Measurements from ENCODE around the gene ALOX5. TPM values are rescaled to one million over a fixed set of nuclear protein-coding genes. Genes with fewer than 3 reads are reported as not detected.

The ALOX5 gene
- total RNA-seq, 2 experiments from 2014 or later, result 0.56 to 0.60 TPM

DNA sequence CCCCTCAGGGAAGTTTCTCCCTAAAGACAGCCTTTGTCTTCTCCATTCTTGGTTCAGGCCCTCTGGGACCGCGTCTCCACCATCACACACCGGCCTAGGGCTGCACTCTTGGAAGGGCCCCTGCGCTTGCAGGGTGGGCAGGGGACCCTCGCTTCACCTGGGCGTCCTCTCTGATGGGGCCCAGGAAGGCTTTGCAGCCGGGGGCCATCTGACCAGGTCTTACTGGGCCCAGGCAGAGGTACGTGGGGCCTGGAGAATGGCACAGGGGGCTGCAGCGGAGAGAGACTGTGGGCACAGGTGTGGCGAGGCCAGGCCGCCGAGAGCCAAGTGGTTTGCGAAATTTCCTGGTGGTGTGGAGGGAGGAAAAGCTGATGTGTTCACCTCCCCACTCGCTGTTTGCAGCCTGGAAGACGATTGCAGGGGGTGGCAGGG lies 44.4 kb downstream of the ALOX5 start:
- Mint-ChIP-seq H3K27me3 (peaks cover 2% of the 10 kb centered on the region), H3K36me3 (ENCODE audit: low read depth) (peaks cover 2% of the 10 kb centered on the region), H3K4me1 (ENCODE audit: low read depth) (peaks cover 41% of the 10 kb centered on the region), H3K27ac (peak overlapping the region; percentile 98), H3K4me3 (peak overlapping the region; percentile 98), H3K9me3 (no peaks in the 10 kb centered on the region)
- DNase-seq (no peak), ATAC-seq (no peak)
- POLR2A ChIA-PET, result no interaction called here
- intact Hi-C loops (cut with micrococcal nuclease), result no loop called here
- TF ChIP-seq, protein P1, sequence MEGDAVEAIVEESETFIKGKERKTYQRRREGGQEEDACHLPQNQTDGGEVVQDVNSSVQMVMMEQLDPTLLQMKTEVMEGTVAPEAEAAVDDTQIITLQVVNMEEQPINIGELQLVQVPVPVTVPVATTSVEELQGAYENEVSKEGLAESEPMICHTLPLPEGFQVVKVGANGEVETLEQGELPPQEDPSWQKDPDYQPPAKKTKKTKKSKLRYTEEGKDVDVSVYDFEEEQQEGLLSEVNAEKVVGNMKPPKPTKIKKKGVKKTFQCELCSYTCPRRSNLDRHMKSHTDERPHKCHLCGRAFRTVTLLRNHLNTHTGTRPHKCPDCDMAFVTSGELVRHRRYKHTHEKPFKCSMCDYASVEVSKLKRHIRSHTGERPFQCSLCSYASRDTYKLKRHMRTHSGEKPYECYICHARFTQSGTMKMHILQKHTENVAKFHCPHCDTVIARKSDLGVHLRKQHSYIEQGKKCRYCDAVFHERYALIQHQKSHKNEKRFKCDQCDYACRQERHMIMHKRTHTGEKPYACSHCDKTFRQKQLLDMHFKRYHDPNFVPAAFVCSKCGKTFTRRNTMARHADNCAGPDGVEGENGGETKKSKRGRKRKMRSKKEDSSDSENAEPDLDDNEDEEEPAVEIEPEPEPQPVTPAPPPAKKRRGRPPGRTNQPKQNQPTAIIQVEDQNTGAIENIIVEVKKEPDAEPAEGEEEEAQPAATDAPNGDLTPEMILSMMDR (IDR thresholded peaks at IDR 0.05), result no peak
- CTCF ChIA-PET, result no interaction called here

DNA sequence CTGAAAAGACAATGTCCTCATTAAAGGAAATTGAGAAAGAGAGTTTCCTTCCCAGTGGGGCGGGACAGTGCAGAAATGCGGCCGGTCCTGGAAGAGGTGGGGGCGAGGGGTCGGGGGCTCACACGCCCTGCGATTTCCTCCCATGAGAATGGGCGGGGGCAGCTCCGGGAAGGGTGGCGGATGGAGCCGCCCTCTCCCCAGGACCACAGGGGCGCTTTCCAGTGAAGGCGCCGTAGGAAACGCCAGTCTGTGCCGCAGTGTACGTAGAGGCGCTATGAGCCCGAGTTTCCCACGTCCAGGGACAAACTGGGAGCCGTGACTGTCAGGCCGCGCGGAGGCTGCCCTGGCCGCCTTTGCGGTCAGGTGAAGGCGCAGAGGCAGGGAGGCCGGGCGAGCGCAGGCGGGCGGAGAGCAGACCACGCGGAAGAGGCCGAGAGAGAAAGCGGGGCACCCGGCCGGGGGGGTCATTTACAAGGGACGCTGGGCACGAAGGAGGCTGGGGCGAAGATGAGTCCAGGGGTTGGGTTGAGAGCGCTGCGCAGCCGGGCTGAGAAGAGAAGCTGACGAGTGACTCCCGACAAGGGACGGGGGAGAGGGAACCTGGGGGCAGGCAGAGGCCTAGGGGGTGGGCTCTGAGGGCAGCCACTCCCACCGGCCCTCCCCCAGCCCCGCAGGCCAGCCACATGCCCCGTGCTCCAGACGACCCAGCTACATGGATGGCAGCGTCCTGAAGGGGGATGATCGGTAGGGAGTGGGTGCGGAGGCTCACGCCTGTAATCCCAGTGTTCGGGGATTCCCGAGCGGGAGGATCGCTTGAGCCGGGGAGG lies 45.0 kb downstream of the ALOX5 start:
- intact Hi-C loops (cut with micrococcal nuclease), result no loop called here
- ChIA-PET POLR2A (interaction anchor here (0.7 to 1.4 kb wide), 4 partner anchors 9 to 241 kb away, joined by 3 to 4 read pairs (median 3); no protein-coding TSS in a partner anchor), CTCF (interaction anchor here (1.9 kb wide), 1 partner anchor 46 kb away, joined by 7 read pairs; no protein-coding TSS in a partner anchor)
- peak overlapping the region; percentile 98 for H3K4me3 Mint-ChIP-seq
- ATAC-seq (peak; percentile 75), DNase-seq (peak; percentile 77)
- H3K27ac Mint-ChIP-seq, result peak overlapping the region; percentile 98
- H3K27me3 Mint-ChIP-seq, result peaks cover 2% of the 10 kb centered on the region
- peaks cover 41% of the 10 kb centered on the region for H3K4me1 Mint-ChIP-seq (ENCODE audit: low read depth)
- H3K9me3 Mint-ChIP-seq, result no peaks in the 10 kb centered on the region
- TF ChIP-seq, protein P1 (IDR thresholded peaks at IDR 0.05), result no peak
- H3K36me3 Mint-ChIP-seq (ENCODE audit: low read depth), result peaks cover 2% of the 10 kb centered on the region

DNA sequence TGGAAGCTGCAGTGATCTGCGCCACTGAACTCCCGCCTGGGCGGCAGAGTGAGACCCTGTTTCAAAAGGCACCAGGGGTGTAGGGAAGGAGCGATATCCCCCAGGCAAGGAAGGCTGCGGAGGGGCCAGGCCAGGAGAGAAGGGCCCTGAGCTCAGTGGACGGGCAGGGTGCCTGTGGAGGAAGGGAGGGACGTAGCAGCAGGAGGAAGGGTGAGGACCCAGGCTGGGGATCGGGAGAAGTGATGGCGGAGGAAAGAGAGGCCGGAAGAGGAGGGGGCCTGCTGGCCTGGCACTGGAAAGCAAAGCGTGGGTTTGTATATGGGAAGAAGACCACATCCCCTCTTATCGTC lies 45.6 kb downstream of the ALOX5 start:
- H3K4me3 Mint-ChIP-seq, result peak overlapping the region; percentile 98
- ATAC-seq, result no peak
- CTCF ChIA-PET, result interaction anchor here (1.9 kb wide), 1 partner anchor 45 kb away, joined by 7 read pairs; no protein-coding TSS in a partner anchor
- POLR2A ChIA-PET, result interaction anchor here (0.7 to 2.1 kb wide), 5 partner anchors 10 to 240 kb away, joined by 3 to 9 read pairs (median 3); no protein-coding TSS in a partner anchor
- TF ChIP-seq, protein P1 (IDR thresholded peaks at IDR 0.05), result no peak
- peaks cover 2% of the 10 kb centered on the region for H3K27me3 Mint-ChIP-seq
- no peak for DNase-seq
- intact Hi-C loops (cut with micrococcal nuclease), result no loop called here
- H3K9me3 Mint-ChIP-seq, result no peaks in the 10 kb centered on the region
- H3K4me1 Mint-ChIP-seq (ENCODE audit: low read depth), result peaks cover 41% of the 10 kb centered on the region
- peak overlapping the region; percentile 98 for H3K27ac Mint-ChIP-seq
- peaks cover 2% of the 10 kb centered on the region for H3K36me3 Mint-ChIP-seq (ENCODE audit: low read depth)

DNA sequence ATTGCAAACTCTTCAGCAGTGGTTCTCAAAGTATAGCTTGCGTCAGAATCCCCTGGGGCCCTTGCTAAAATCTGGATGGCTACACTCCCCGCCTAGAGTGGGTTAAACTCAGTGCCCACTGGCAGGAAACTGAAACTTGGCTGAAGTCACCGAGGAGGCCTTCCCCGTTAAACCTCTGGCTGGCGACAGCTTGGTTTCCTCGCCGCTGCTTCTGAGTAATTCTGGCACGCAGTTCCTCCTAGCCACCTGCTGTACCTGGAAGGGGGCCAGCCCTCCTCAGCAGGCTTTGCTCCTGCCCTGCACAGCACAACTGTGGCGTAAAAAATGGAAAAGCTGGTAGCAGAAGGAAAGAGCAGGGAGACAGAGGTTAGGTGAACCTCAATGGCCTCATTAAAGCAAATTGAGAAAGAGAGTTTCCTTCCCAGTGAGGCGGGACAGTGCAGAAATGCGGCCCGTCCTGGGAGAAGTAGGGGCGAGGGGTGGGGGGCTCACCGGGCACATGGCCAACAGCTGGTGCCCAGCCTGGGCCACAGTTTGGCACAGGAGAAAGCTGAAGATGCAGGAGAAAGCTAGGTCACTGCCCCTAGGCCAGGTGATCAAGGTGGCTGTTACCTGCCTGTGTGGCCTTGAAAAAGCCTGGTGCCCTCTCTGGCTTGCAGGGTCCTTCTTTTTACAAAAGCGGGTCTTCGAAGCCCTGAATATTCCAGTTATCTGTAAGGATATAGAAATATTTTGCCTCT lies 46.6 kb downstream of the ALOX5 start:
- H3K4me3 Mint-ChIP-seq, result peak overlapping the region; percentile 98
- peak overlapping the region; percentile 98 for H3K27ac Mint-ChIP-seq
- ATAC-seq (peak; percentile 47), DNase-seq (peak; percentile 82)
- ChIA-PET POLR2A (interaction anchor here (1.2 to 2.1 kb wide), 4 partner anchors 10 to 239 kb away, joined by 3 to 9 read pairs (median 5); no protein-coding TSS in a partner anchor), CTCF (interaction anchor here (0.7 to 1.9 kb wide), 3 partner anchors 40 to 219 kb away, joined by 3 to 7 read pairs (median 3); no protein-coding TSS in a partner anchor)
- peaks cover 2% of the 10 kb centered on the region for H3K36me3 Mint-ChIP-seq (ENCODE audit: low read depth)
- TF ChIP-seq, protein P1 (IDR thresholded peaks at IDR 0.05), result no peak
- H3K9me3 Mint-ChIP-seq, result no peaks in the 10 kb centered on the region
- peaks cover 2% of the 10 kb centered on the region for H3K27me3 Mint-ChIP-seq
- intact Hi-C loops (cut with micrococcal nuclease), result no loop called here
- H3K4me1 Mint-ChIP-seq (ENCODE audit: low read depth), result peaks cover 41% of the 10 kb centered on the region

Measured in activated CD8-positive, alpha-beta T cell treated with anti-CD3 and anti-CD28 coated beads for 36 hours (primary cell).